Stimulated activated CD8-positive, alpha-beta memory T cell treated with anti-CD3 and anti-CD28 coated beads, Interleukin-7, amount 100 ng/mL, for 48 hours (primary cell): ENCODE data around the gene TSHZ2.

Source experiments
- DNase-seq, 2 donors: peaks; one replicate each; pipeline ENCODE4 v3.0.0-alpha.2; 2020; ENCODE audit warnings: low read depth in 1 of 2; ENCODE audit errors: extremely low read depth in 1 of 2

Gene TSHZ2

DNA sequence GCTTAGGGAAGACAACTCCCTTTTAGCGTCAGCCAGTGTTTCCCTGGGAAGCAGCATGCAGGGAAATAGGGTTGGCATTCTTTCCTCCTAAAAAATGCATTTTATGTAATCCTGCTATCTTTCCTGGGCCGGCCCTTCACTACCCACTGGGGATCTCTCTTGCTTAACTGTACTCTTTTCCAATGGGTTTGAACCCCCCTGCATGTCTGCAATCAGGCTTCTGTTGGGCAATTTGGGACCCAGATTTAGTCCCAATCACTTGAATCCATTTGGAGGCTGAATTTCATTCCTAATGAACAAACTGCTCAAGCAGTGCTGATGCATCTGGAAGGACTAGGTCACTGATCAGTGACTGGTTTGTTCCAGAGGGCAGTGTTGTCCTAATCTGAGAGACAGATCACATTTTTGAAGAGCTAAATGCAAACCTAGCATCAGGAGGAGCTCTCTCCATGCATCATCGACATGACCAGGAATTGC lies 152.0 kb downstream of the TSHZ2 start:
- DNase-seq = no peak

DNA sequence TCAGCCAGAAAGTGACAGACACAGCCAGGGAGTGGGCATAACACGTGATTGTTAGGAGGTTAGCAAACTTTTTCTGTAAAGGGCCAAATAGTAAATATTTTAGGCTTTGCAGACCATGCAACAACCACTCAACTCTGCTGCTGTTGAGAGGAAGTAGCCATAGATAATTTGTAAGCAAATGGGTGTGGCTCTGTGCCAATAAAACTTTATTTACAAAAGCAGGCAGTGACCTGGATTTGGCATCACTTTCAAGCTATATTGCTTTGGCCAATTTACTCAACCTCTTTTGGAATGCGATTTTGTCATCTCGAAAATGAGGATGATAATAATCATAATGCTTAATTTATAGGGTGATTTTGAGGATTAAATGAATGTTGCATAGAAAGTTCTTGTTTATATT lies 152.6 kb downstream of the TSHZ2 start:
- no peak for DNase-seq

DNA sequence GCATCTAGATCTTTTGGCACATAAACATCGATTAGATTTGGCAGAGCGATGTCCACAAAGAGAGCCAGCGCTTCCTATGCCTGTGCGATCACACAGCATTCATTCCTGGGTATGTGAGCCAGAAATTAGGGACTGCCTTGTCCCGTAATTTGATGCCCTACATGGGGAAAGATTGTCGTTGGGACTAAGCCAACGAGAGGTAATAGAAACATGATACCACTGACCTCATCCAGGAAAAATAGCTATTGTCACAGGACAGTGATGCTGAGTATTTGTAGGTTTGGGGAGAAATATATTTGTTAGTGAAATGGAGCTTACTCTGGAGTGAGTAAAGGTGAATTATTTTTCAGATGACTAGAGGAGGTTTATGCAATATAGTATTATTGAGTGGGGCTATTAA lies 154.0 kb downstream of the TSHZ2 start:
- DNase-seq = no peak

DNA sequence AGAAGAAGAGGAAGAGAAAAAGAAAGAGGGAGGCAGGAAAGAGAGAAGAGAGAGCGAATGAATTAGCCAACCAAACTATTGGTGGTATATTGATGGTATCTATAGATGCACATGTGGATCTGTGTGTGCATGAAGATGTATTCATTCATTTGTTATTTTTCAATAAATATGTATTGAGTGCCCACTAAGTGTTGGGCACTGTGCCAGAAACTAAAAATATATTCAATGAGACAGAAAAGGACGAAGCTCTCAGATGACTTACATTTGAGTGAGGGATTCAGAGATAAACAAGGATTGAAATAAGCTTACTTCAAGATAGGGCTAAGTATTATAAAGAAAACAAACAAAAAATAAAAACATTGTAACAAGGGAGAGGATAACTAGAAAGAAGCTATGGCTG lies 154.9 kb downstream of the TSHZ2 start:
- no peak for DNase-seq

DNA sequence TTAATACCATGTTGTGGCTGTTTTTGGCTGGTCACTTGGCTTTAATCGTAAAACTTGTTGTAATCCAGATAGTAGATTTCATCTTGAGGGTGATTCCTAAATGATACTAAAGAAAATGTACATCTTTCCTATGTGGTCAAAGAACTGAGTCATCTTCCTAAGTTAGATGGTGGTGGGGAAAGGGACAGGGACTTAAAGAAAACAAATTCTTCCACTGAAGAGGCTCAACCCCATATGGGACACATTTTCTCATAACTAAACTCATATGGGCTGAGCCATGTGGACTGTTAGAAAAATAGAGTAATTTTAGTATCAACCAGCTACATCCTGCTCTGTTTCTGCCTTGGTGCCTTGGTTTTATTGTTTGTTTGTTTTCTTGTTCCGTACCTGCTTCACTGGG lies 155.8 kb downstream of the TSHZ2 start:
- DNase-seq = no peak

DNA sequence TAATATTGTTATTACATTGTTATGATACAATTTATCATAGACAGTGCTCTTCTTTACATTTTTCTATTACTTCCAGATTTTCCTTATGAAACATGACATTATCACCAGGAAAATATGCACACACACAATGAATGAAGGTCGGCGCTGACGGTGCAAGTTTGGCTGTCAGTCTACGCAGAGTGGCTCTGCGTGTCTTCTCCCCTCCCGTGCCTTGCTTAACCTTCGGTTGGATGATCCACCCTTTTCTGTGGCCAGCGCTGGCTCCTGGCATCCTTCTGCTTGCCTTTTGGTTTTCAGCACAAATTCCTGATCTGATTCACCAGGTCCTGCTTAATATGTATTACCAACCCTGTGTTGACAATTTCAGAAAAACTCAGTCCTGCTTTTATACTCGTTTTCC lies 157.4 kb downstream of the TSHZ2 start:
- DNase-seq = no peak

DNA sequence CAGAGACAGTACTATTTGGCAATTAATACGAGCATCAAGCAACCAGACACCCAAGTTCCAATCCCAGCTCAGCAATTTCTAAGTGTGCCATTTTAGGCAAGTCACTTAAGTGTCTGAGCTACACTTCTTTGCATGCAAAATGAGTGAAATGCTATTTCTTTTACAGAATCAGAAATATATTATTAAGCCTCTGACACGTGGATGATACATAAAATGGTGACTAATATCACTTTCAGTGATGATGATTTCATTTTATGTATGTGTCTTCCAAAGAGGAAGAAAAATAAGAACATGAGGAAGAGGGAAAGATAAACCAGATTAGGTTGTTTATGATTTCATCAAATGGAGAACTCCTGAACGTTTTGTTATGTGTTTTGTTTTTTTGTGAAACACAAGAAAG lies 158.6 kb downstream of the TSHZ2 start:
- DNase-seq = no peak

DNA sequence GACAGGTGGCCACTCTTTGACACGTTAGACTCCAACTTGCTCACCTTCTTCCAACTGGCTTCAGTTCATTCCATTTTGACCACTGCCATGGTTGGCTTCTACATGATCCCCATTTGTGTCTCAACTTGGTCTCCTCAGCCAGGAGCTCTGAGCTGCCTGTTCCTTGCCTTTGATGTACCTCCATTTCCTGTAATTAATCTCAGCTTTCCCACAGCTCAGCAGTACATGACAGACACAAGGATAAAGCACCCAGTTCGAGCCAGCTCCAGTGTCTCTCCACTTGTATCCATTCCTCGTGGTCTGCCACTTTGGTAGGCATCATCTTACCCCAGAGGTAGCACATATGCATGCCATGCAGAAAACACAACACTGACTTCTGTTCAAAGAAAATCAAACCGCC lies 161.0 kb downstream of the TSHZ2 start:
- no peak for DNase-seq

DNA sequence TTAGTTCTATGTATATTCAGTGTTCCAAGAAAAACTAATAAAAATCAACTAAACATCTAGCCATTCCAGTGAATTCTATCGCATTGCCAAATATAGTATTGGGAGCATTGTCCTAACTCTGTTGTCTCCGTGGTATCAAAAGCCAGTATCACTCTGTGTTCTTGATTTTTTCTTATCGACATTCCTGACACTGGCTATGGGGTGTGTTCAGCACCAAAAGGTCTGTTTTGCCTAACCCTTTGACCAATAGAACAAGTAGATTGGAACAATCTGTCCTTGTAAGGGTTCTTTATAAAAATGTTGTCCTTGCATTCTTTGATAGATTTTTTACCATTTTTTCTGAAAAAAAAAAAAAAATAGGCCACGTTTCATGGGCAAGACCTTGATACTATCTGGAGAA lies 161.5 kb downstream of the TSHZ2 start:
- no peak for DNase-seq

DNA sequence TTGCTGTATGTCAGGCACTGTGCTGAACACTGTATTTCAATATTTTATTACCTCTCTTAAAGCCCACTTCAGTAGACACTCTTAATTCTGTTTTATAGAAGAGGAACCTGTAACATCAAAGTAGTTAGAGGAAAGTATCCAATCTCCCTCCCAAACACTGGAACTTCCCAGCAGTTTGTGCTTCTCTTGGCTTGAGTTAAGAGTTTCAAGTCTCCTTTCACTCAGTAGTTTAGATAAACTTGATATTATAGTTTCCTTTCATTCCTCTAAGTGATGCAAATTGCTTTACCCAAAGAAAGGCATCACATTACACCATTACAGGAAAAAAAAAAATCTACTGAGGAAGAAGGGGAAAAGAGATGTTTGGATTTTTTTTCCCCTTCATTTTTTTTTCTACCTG lies 164.3 kb downstream of the TSHZ2 start:
- DNase-seq = no peak

DNA sequence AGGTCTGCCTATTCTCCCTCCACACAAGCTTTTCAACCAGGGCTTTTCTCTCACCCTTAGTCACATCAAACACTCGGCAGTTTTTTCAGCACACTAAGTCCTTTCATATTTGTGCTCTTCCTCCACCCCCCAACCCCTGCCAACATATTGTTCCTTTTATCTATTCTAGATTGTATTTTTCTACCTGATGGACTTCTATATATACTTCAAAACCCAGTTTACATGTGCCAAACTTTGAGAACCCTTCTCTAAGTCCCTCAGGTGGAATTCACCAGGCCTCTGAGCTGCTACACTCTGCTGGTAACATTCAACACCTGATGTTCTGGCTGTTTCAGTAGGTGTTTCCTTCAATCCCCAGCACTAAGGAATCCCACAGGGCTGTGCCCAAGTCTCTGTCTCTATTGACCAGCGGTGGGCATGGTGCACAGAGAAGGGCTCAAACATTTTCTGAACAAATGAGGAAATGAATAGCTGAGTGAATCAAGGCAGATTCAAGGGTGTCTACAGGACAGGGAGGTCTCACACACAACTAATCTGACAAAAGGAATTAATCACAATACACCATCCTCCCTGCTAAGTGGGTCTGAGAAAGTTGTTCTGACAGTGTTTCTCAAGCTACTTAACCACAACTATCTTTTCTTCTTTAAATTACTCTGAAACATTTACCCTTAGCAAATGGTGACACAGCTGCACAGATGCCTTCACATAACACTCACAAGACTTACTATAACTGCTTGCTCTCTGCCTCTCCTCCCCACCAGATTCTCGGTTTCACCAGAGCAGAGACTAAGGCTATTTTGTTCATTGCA lies 166.5 kb downstream of the TSHZ2 start:
- no peak for DNase-seq

DNA sequence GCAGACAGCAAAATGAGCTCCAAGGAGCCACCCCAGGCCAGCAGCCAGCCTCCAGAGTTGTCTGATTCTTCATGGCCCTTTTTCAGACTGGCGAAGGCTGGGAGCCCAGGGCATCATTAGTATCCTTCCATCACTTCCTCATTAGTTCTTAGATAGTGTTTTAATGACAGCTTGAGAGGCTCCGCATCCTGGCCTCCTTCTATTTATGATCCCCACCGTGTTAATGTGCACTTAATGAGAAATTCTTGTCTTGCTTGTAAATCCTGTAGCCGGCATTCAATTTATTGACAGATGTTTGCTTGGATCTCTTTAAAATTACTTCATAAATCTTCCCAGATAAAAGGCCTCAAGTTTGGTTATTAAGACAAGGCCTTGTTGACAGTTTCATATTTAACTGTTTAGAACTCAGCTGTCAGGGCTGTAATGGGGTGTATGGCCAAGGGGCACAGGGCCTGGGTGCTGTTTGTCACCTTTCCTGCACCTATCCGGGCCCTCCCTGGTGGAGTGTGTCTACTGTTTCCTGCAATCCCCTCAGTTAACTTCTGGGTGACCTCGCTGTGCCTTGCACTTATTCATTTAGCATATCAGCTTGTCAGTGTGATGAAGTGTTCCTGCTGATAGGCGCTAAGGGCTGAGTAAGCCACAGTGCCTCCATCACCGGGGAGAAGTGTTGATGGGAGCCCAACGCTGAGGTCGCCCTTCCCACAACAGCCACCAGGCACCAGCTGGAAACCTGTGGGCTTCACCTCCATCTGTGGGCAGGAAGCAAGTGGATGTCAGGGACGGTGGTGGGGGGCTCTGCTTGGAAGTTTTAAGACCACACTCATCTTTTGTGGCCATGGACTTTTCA lies 169.3 kb downstream of the TSHZ2 start:
- DNase-seq = no peak

DNA sequence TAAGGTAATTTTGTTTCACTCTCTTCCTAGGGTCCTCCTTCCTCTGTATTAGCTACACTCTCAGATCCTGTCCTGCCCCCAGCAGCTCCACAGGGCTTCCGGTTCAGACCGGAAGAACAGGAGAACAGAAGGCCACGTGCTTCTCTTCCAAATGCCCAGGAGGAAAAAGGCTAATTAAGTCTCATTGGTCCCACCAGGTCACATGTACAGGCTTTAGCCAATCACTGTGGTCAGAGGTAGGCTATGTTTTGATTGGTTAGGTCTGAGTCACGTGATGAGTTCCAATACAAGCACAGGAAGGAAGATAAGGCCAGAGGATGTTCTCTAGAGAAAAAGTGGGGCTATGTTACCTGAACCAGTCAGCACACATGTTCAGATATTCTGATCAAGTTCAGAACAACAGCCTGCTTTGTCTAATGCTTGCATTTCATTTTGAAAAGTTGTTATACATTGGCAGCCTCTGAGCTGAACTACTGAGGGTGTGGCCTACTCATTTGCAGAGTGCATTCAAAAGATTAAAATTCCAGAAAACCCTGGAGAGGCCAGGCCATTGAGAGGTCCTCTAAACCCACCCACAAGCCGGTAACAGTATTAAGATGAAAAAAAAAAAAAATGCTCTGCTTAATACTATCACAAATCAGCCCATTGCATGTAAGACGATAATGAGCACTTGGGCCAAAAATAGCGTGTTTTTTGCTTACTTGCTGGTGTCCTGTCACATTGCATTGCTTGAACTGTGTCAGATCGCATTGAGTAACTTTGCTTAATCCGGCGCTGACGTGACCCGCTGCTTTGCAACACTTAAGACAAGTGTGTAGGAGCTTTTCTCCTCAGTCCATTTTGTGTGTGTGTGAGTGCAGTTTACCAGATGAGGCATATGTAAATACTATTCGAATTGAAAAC lies 170.3 kb downstream of the TSHZ2 start:
- no peak for DNase-seq

DNA sequence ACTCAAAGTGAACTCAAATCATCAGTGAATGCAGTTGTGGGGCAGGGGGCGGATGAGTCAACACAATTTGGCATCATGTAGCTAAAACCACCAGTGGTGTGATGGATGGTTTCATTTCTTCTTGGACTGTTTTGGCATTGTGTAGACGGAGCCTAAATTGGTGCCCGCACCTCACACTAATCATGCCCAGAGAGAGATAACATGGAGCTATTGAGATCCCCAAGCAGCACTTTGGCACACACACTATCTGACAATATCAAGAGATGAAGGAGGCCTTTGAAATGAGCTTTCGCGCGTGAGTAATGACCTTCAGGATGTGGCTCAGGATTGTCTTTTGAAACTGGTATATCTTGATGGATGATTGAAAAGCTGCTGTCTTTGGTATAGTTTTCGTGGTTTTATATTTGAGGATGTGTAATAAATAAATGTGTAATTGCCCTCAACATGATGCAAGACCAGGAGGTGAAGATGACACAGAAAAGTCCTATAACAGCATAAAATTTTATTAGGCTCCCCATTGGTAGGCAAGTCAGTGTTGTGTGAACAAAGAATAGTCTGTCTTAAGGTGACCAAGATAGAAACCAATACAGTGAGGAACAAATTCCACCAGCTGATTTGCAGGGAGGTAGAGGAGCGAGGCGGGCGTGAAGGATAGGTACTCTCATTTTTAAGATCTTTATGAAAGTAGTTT lies 174.2 kb downstream of the TSHZ2 start:
- DNase-seq = peak in 1 of 2 donors; percentile 53

DNA sequence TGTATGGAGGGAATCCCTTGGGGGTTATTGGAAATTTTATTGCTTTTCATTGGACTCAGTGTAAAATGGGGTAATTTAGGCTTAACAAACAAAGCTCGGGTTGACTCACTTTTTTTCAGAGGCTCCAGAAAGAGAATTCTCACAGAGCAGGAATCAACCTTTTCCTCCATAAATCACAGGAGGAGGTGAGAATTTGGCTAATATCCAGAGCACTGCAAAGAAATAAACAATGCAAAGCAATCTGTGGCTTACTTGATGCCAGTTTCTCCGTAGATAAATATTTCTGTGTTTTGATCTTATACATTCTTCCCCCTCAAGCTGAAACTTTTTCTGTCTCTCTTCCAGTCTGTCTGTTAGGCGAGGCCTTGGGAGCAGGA lies 176.6 kb downstream of the TSHZ2 start:
- no peak for DNase-seq

DNA sequence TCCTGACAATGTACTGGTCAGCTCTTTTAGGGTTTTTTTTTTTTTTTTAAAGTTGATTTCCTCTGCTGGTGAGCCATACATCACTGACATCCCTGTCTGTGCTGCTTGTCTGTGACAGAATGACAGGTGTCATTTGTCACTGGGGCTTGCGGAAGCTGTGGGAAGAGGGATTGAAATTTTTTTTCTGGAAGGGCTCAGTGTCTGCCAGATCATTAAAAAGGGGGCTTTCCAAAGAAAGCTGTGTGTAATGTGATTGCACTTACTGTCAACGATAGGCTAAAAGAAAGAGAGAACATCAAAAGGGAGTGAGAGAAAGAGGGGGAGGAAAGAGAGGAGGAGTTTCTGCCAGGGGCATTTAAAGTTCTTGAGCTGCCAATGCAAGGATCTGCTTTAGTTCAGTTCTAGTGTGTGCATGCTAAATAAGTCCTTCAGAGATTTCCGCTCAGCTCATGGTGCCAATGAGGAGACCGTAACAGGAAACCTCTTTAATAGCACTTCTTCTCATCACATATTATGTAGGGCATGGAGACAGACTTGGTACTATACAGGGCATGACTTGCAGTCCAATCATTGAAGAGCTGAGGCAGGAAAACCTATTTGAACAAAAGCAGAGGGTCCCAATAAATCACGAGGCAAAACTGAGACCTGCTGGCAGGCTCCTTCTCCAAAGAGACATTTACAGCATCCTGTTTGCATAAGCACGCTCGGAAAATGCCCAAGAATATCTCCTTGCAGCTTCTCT lies 177.2 kb downstream of the TSHZ2 start:
- no peak for DNase-seq

DNA sequence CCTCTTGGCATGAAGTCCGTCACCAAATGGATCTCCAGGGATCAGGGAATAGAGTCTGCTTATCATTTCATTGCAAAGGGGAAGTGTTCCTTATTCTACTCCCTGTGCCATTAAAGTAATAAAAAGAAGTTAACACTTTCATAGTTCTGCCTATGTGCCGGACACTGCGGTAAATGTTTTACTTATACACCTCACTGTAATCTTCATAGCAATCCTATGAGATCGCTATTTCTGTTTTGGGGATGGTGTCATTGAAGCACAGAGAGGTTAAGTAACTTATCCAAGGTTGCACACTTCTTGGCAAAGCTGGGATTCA lies 177.7 kb downstream of the TSHZ2 start:
- no peak for DNase-seq

DNA sequence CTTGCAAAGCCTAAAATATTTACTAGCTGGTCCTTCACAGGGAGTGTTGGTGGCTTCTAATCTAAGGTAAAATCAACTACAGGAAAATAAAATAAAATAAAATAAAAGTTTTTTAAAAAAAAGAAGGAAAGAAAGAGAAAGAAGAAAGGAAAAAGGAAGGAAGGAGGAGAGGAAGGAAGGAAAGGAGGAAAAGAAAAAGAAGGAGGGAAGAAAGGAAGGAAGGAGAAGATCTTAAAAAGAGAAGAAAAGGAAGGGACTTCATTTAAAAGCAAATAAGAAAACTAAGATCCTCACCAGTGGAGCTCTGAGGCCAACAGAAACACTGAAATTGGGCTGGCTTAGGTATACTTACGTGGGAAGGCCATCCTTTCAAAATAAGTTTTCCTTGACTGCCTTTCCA lies 178.4 kb downstream of the TSHZ2 start:
- no peak for DNase-seq

DNA sequence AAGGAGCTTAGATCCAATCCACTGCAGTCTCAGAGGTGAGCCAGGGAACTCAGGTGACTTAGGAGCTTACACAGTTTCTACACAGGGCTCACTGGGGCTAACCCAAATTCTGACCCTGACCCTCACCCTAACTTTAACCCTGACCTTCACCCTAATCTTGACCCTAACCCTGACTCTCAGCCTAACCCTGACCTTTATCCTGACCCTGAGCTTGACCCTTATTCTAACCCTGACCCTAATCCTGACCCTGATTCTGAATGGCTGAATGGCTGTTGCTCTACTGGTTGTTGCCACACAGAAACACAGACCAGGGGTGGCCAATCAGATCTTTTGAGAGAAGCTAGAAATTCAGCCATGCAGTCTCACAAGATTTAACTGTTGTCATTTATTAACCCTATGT lies 180.1 kb downstream of the TSHZ2 start:
- DNase-seq = no peak

DNA sequence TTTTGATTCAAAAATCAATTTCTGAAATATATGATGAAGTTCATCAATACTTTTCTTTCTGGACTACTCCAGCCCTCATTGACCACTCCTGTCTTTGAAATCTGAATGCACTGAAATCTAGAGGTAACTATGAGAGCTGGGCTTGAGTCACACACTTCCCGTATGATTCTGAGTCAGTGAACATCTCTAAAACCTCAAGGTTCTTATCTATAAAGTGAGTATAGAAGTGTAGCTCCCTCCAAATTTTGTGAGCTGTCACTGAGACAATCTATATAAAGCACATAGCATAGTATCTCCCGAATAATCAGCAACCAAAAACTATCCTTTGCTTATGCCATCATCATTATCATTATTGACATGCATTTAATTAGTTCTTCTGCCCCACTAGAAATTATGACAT lies 182.4 kb downstream of the TSHZ2 start:
- peak in 1 of 2 donors; percentile 27 for DNase-seq
